HCT116 (cell line): ENCODE data around the gene GNAI3. TPM values are rescaled to one million over a fixed set of nuclear protein-coding genes. Genes with fewer than 3 reads are reported as not detected.

Experiments used
- ATAC-seq: fragments of 200-7000 bp; cut with Tn5 transposase; 2 replicates; pipeline ENCODE4 v1.9.1; 2020; ENCODE audit warnings: mild to moderate bottlenecking, moderate library complexity
- BruUV-seq: library from RNA; stranded (reverse); fragments of 400-500 nt; replicated peaks from 2 replicates; lab custom pipeline; 2021; lab: Mats Ljungman, UMichigan
- CTCF ChIA-PET: fragments of 300-600 bp; sonication (Branson Sonifier 250); formaldehyde crosslinking; loops from one replicate; lab custom pipeline; 2021; ENCODE audit warnings: antibody characterized with exemption; lab: Charles Lee
- POLR2A ChIA-PET: fragments of 300-600, 350-600 bp; sonication (Branson Sonifier 250); formaldehyde crosslinking; loops from one replicate; lab custom pipeline; 2021; ENCODE audit warnings: antibody characterized with exemption; lab: Charles Lee
- RAD21 ChIA-PET, 2 experiments: fragments of 300-600 bp; sonication (Branson Sonifier 250); formaldehyde crosslinking; loops; one replicate each; lab custom pipeline; 2023; ENCODE audit warnings: low total read pairs in 2 of 2; ENCODE audit not compliant: uncharacterized antibody in 2 of 2, unreplicated experiment in 2 of 2, low non-redundant PET in 1 of 2; lab: Charles Lee
- DNase-seq: peaks from one replicate; pipeline ENCODE4 v3.0.0-alpha.2; 2010; ENCODE audit warnings: low read depth, low spot score
- H2AFZ ChIP-seq: fragments of 200-600 bp; shearing (Covaris generic), sonication (generic); 2 replicates; pipeline ENCODE4 v1.6.1; 2017; ENCODE audit warnings: low read depth, mixed run types, mixed read lengths, antibody characterized with exemption, low read length; ENCODE audit not compliant: poor library complexity, severe bottlenecking
- H3K27ac ChIP-seq: 2 replicates; pipeline ENCODE4 v1.5.1; 2012; ENCODE audit warnings: low read depth, low read length
- H3K27me3 ChIP-seq: fragments of 200-600 bp; sonication (generic); 2 replicates; pipeline ENCODE4 v1.6.1; 2016; ENCODE audit warnings: mixed run types, low read length, mixed read lengths; ENCODE audit not compliant: insufficient read depth
- H3K36me3 ChIP-seq, 2 experiments: fragments of 200-500 bp in 1 of 2; fragments of 200-600 bp in 1 of 2; sonication (Bioruptor generic) in 1 of 2; sonication (generic) in 1 of 2; 2 replicates each; pipeline versions ENCODE4 v1.5.1 to v1.6.1; 2014 to 2016; ENCODE audit warnings: low read length in 2 of 2, inconsistent platforms in 1 of 2, mixed read lengths in 1 of 2, mixed run types in 1 of 2; ENCODE audit not compliant: insufficient read depth in 2 of 2, control insufficient read depth in 1 of 2
- H3K4me1 ChIP-seq, 2 experiments: fragments of 200-600 bp in 1 of 2; sonication (generic) in 1 of 2; 2 replicates each; pipeline versions ENCODE4 v1.5.1 to v1.6.1; 2012 to 2017; ENCODE audit warnings: low read length in 2 of 2, inconsistent platforms in 1 of 2, mild to moderate bottlenecking in 1 of 2, mixed read lengths in 1 of 2, mixed run types in 1 of 2, moderate library complexity in 1 of 2; ENCODE audit not compliant: insufficient read depth in 2 of 2, control insufficient read depth in 1 of 2
- H3K4me2 ChIP-seq: fragments of 200-600 bp; sonication (generic); 2 replicates; pipeline ENCODE4 v1.6.1; 2017; ENCODE audit warnings: mixed run types, low read length, mixed read lengths
- H3K4me3 ChIP-seq, 2 experiments: fragments of 200-600 bp in 1 of 2; sonication (generic) in 1 of 2; replicated peaks in 1 of 2; 2 replicates each; pipeline ENCODE4 v1.5.1; 2011 to 2016; ENCODE audit warnings: low read length in 2 of 2, control low read depth in 1 of 2, low read depth in 1 of 2, mild to moderate bottlenecking in 1 of 2, mixed read lengths in 1 of 2, mixed run types in 1 of 2
- H3K79me2 ChIP-seq: fragments of 200-600 bp; sonication (generic); 2 replicates; pipeline ENCODE4 v1.6.1; 2017; ENCODE audit warnings: mild to moderate bottlenecking, mixed run types, low read length, moderate library complexity, mixed read lengths; ENCODE audit not compliant: insufficient read depth
- H3K9ac ChIP-seq: fragments of 200-600 bp; sonication (generic); 2 replicates; pipeline ENCODE4 v1.6.1; 2016; ENCODE audit warnings: low read length, mixed read lengths
- H3K9me2 ChIP-seq: fragments of 200-600 bp; sonication (generic), shearing (Covaris generic); 2 replicates; pipeline ENCODE4 v1.6.1; 2017; ENCODE audit warnings: mixed run types, mild to moderate bottlenecking, moderate library complexity; ENCODE audit not compliant: insufficient read depth
- H3K9me3 ChIP-seq, 2 experiments: fragments of 200-500 bp in 1 of 2; fragments of 200-600 bp in 1 of 2; sonication (Bioruptor generic) in 1 of 2; sonication (generic) in 1 of 2; 2 replicates each; pipeline ENCODE4 v1.6.1; 2014 to 2017; ENCODE audit warnings: low read length in 2 of 2, mixed read lengths in 2 of 2, inconsistent platforms in 1 of 2, low read depth in 1 of 2, mild to moderate bottlenecking in 1 of 2, mixed run types in 1 of 2, moderate library complexity in 1 of 2; ENCODE audit not compliant: control insufficient read depth in 1 of 2, insufficient read depth in 1 of 2
- H4K20me1 ChIP-seq: fragments of 200-600 bp; sonication (generic), shearing (Covaris generic); 2 replicates; pipeline ENCODE4 v1.6.1; 2017; ENCODE audit warnings: mixed run types, mild to moderate bottlenecking, moderate library complexity; ENCODE audit not compliant: insufficient read depth
- ATF3 ChIP-seq: IDR thresholded peaks from 2 replicates; pipeline ENCODE4 v1.6.1; 2012
- CEBPB ChIP-seq: IDR thresholded peaks from 2 replicates; pipeline ENCODE4 v1.6.1; 2012; ENCODE audit warnings: low read depth
- EGR1 ChIP-seq: IDR thresholded peaks from 2 replicates; pipeline ENCODE4 v1.6.1; 2012; ENCODE audit warnings: low read depth
- EZH2 ChIP-seq: fragments of 200-600 bp; sonication (generic); IDR thresholded peaks from 2 replicates; pipeline ENCODE4 v1.6.1; 2017; ENCODE audit warnings: antibody characterized with exemption, mixed run types
- FOSL1 ChIP-seq: IDR thresholded peaks from 2 replicates; pipeline ENCODE4 v1.6.1; 2012; ENCODE audit warnings: low read depth
- JUND ChIP-seq: IDR thresholded peaks from 2 replicates; pipeline ENCODE4 v1.6.1; 2012
- POLR2A ChIP-seq: IDR thresholded peaks from 2 replicates; pipeline ENCODE4 v1.7.0; 2011; ENCODE audit warnings: borderline replicate concordance; ENCODE audit not compliant: insufficient read depth, insufficient read length; ENCODE audit errors: extremely low read depth
- POLR2AphosphoS5 ChIP-seq: IDR thresholded peaks from 2 replicates; pipeline ENCODE4 v1.6.1; 2011; ENCODE audit warnings: mild to moderate bottlenecking, low read depth, low read length, moderate library complexity
- RAD21 ChIP-seq: IDR thresholded peaks from 2 replicates; pipeline ENCODE4 v1.6.1; 2012; ENCODE audit warnings: low read depth, mild to moderate bottlenecking
- REST ChIP-seq: IDR thresholded peaks from 2 replicates; pipeline ENCODE4 v1.6.1; 2012; ENCODE audit warnings: low read depth
- SIN3A ChIP-seq: IDR thresholded peaks from 2 replicates; pipeline ENCODE4 v1.6.1; 2012; ENCODE audit warnings: low read depth
- SP1 ChIP-seq: IDR thresholded peaks from 2 replicates; pipeline ENCODE4 v1.6.1; 2012; ENCODE audit warnings: low read depth
- SRF ChIP-seq: IDR thresholded peaks from 2 replicates; pipeline ENCODE4 v1.6.1; 2012; ENCODE audit warnings: low read depth
- TCF7L2 ChIP-seq: IDR thresholded peaks from 2 replicates; pipeline ENCODE4 v1.7.0; 2011; ENCODE audit warnings: borderline replicate concordance, inconsistent platforms; ENCODE audit not compliant: insufficient read depth, insufficient read length; ENCODE audit errors: extremely low read depth
- ZBTB33 ChIP-seq: IDR thresholded peaks from 2 replicates; pipeline ENCODE4 v1.6.1; 2011; ENCODE audit warnings: mild to moderate bottlenecking, low read length, moderate library complexity; ENCODE audit not compliant: insufficient replicate concordance; ENCODE audit errors: extremely low read depth
- ZFX ChIP-seq: fragments of 450-650 bp; IDR thresholded peaks from 2 replicates; pipeline ENCODE4 v1.6.1; 2017
- ZNF274 ChIP-seq: fragments of 200-500 bp; sonication (Bioruptor generic); IDR thresholded peaks from 2 replicates; pipeline ENCODE4 v1.6.1; 2014; ENCODE audit warnings: mild to moderate bottlenecking, low read depth, low read length, inconsistent platforms
- intact Hi-C: fragments of 100-400 bp; cut with micrococcal nuclease; formaldehyde crosslinking; loops from 2 replicates; pipeline ENCODE4 v1.10.0; 2022
- total RNA-seq: library from RNA; stranded (reverse); gene quantifications from one replicate; pipeline ENCODE4 v1.2.1, GENCODE V29; 2021; ENCODE audit not compliant: unreplicated experiment

Gene GNAI3
- total RNA-seq, 1 experiment from 2014 or later, result 9.5 TPM

- H3K4me1 ChIP-seq, result peaks cover 13 to 28% of the 10 kb centered on the region in 2 experiments; a peak in 3 of 4 replicates
- TF ChIP-seq ZFX, result no peak
- no peak for TF ChIP-seq POLR2AphosphoS5
- no peak for TF ChIP-seq FOSL1
- TF ChIP-seq ATF3, result no peak
- TF ChIP-seq TCF7L2, result no peak
- TF ChIP-seq SIN3A, result no peak
- no peak for TF ChIP-seq ZNF274
- no peak for TF ChIP-seq ZBTB33
- TF ChIP-seq POLR2A, result no peak
- TF ChIP-seq REST, result no peak
- no peak for TF ChIP-seq EGR1
- no peak for TF ChIP-seq RAD21
- no peak for TF ChIP-seq SP1
- TF ChIP-seq EZH2, result no peak
- TF ChIP-seq CEBPB, result no peak
- no peak for TF ChIP-seq JUND
- no peak for TF ChIP-seq SRF
- TF ChIP-seq, all 23 proteins: peak for 0
- H3K9me3 ChIP-seq, result no peaks in the 10 kb centered on the region
- H3K79me2 ChIP-seq, result peaks cover 53% of the 10 kb centered on the region
- H3K9ac ChIP-seq, result no peak overlapping the region
- no peaks in the 10 kb centered on the region for H3K27me3 ChIP-seq
- no TSS peak for BruUV-seq
- no peak overlapping the region for H3K4me2 ChIP-seq
- no peaks in the 10 kb centered on the region for H4K20me1 ChIP-seq
- ATAC-seq (no peak), DNase-seq (no peak)
- H3K27ac ChIP-seq, result no peak overlapping the region
- H3K9me2 ChIP-seq, result no peaks in the 10 kb centered on the region
- intact Hi-C loops, result no loop called here
- H3K4me3 ChIP-seq, result no peak overlapping the region
- H2AFZ ChIP-seq, result no peak overlapping the region
- peaks cover 0 to 11% of the 10 kb centered on the region in 2 experiments; a peak in 2 of 4 replicates for H3K36me3 ChIP-seq
- ChIA-PET POLR2A (no interaction called here), CTCF (interaction anchor here (1.8 kb wide), 1 partner anchor 15 kb away, joined by 7 read pairs; no protein-coding TSS in a partner anchor), RAD21 (no interaction called here)
These were observed 76.0 kb downstream of the GNAI3 start for GRCh38 chr1:109624201-109625010.
